T-helper 1 cell treated with Interleukin-12 subunit alpha and Interleukin-12 subunit beta and Interleukin-4 antibody, amounts not matched to agents 30 ng/mL and 1 ng/mL, for 36 hours (primary cell): ENCODE results near the gene KRT15. TPM values are rescaled to one million over a fixed set of nuclear protein-coding genes. Genes with fewer than 3 reads are reported as not detected.

Experiments
- intact Hi-C: fragments of 100-400 bp; cut with micrococcal nuclease; formaldehyde crosslinking; loops from one replicate; pipeline ENCODE4 v1.15.1; 2024
- total RNA-seq: library from RNA; stranded (reverse); gene quantifications from 2 replicates; pipeline ENCODE4 v1.2.3, GENCODE V29; 2022

KRT15 gene
- total RNA-seq, 1 donor from 2014 or later = not detected

DNA sequence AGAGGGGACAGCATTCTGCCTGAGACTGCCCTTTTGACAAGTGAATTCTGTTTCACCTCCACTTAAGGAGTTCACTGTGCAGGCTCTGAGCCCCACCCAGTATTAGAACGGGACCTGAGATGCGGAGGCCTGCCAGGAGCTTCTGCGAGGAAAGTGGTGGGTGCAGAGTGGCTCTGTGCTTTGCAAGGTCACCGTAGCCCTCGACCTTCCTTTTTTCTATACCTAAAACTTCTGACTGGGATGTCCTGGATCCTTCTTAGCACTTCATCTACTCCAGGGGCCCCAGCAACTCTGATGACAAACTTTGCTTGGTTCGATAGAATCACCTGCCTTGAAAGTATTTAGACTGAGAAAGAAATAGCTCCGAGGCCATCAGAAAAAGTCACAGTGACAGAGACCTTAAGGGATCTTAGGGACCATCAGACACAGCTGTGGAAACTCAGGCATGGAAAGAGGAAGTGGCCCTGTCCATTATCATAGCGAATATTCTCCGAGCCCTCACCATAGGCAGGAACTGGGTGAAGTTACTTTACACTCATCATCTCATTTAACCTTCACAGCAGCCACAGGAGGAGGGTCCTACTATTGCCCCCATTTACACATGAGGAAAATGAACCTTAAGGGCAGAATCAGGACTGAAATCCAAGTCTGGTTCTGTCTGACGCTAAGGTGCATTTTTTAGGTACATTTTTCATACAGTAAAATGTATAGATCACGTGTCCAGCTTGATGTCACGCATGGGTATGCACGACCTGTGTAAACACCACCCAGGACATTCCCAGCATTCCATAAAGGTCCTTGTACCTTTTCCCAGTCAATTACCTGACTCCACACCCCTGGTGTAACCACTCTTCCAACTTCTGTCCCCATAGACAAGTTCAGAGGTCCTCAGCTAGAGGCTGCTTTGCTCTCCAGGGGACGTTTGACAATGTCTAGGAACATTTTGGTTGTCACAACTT lies 12.6 kb downstream of the KRT15 start:
- intact Hi-C loops = no loop called here

- intact Hi-C loops = no loop called here
Measured at GRCh38 chr17:41505007-41505808, 13.5 kb downstream of the KRT15 start, which contains the start of gene KRT13. KRT13 (minus strand) TSS chr17:41505612; CDS start chr17:41505550, 62 bp downstream.

DNA sequence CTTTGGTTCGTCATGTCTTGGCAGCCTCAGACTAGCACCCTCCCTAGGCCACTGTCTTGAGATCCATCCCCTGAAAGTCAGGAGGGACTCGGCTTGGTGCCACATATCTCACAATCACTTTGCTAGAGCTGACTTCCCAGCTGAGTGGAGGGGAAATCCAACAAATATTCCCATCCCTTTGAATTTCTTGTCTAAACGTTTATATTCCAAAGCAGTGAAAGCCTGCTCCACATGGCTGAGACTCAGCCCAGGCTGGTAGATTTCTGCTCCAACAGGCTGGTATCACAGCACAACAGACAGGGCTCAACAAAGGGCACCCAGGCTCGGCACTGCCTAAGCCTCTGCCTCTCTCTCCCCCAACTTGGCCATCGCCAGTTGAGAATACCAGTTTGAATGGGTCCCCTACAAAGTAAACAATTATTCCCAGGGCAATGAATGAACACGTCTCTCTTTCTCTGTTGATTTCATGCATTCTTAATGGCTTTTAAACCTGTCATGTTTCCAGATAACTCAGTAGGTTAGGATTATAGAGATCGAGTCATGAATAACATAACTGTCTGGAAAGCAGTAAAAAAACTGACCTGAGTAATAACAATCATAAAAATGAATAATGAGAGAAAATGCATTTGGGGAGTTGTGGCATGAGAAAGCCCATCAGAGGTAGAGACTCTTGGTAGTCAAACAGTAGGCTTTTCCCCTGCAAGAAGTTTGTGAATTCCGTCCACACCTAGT lies 14.3 kb downstream of the KRT15 start:
- intact Hi-C loops = no loop called here

GRCh38 chr17:41503202-41503601 lies 15.5 kb downstream of the KRT15 start:
- intact Hi-C loops = no loop called here

DNA sequence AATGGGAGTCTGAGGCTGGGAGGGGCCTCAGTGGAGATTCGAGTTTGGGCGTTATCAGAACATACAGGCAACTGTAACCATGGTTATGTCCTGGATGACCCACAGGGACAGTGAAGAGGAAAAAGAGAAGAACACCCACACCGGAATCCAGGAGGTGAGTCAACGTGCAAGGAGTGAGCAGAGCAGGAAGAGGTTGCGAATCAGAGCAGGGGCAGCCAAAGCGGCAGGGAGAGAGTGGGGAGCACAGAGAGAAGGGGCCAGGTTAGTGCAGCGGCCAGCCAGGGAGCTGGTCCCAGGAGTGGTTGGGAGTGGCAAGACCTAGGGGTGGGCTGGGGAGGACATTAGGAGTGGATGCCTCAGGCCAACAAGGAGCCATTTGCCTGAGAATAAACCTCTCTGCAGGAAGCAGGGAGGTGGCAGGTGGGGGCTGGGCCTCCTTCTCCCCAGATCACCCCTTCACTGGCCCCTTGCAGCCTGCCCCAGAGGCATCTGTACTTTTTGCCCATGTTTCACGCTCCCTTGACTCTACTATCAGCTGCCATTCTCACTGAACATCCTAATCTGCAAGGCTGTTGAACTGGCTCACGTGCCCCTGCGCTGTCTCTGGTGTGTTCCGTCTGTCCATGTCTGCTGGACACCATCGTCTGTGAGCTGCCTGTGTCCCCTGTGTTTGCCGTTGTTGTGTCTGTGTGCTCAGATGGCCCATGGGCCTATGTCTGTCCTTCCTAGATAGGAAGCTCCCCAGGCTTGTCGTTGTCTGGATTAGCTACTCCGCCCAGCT lies 18.4 kb downstream of the KRT15 start:
- intact Hi-C loops = no loop called here

GRCh38 chr17:41499714-41500113 lies 19.0 kb downstream of the KRT15 start:
- intact Hi-C loops = loop anchor here (5.0 kb wide), 2 partner anchors 148 to 168 kb away; no protein-coding TSS in a partner anchor

DNA sequence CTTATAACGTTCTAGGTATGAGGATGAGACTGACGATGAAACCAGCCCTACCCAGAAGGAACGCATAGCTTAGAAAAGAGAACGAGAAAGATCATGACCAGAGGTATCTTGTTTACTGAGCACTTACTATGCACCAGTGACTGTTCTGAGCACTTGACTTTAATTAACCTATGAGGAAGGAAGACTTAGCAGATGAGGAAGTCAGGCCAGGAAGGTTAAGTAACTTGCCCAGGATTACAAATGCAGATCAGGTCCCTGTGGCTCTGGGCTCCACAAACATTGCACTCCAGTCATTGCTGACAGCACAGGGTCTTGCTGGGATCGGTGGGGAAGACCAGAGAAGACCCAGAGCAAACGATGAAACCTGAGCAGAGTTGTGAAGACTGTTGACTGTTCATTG lies 20.4 kb downstream of the KRT15 start:
- intact Hi-C loops = loop anchor here (5.0 kb wide), 2 partner anchors 149 to 169 kb away; no protein-coding TSS in a partner anchor

DNA sequence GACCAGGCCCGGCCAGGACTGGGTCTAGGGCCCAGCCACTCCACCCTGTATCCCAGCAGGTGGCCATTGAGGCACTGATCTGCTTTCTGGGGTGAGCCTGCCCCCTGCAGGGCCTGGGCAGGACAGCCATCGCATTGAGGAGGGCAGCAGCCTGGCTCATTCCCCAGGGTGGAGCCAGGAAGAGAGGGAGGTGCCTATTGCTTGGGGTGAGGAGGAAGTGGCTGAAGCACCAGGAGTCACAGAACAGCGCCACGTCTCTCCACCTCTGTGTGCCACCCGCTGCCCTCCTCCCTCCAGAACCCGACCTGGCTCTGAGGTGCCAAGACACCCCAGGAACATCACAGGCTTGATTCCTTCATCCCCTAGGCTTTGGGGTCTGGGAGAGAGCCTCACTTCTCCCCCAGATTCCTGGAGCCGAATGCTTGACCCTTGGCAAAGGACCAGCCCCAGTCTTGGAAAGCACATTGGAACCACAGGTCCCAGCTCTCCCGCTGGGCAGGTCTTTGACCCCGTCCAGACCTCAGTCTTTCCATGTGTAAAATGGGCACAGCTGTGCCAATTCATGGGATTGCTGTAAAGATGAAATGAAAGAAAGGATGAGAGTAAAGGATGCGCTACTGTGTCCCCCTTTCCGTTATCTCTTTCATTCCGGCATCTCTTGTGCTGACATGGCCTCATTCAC lies 21.7 kb downstream of the KRT15 start:
- intact Hi-C loops = loop anchor here (1.0 to 5.0 kb wide), 3 partner anchors 150 to 175 kb away; no protein-coding TSS in a partner anchor

DNA sequence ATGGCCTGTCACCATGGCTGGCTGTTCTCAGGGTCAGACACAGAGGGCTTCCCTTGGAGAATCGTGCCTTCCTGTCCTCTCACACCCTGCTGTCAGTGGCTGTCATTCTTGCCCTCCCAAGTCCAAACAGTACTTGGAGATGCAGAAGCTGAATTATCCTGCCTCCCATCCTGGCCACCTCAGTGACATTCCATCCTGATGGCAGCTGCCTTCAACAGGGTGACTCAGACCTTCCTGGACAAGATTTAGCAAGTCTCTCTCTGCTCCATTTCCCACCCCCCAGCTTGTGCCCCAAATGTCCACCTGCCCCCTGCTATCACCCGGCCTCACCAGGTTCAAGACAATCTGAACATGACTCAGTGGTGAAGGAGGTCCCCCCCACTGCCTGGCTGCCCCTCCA lies 24.2 kb downstream of the KRT15 start:
- intact Hi-C loops = loop anchor here (2.0 kb wide), 1 partner anchor 78 kb away; no protein-coding TSS in a partner anchor

DNA sequence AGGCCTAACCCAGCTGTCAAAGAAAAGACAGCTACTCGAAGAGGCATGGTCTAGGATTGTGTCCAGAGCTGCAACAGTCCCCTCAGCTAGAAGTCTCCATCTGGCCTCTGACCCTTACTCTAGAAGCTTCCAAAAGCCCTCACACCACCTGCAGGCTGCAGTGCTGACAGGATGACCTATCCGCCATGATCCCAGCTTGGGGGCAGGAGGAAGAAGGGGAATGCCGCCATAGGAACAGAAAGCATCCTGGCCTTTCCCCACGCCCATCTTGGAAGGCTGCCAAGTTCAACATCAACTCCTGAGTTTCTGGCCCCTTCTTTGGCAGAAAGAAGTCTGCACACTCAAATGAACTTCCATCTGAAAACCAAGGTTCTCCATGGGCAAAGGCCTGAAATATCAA lies 25.9 kb downstream of the KRT15 start:
- intact Hi-C loops = no loop called here

DNA sequence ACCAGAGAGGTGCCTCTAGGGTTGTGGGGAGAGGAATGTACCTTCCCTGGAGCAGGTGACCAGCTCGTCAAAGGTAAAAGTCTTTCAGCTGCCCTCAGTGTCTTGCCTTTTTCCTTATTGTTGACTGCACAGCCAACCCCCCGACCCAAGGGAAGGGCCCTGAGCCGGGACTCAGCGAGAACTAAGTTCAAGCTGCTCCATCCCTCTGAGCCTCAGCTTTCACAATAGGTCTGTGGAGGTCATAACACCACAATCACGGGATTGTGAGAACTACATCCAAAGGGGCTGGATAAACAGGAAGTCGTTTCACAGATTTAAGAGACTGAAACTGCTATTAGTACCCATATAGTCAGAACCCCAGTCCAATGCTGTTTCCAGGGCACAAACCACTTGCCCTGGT lies 26.3 kb downstream of the KRT15 start:
- intact Hi-C loops = no loop called here

DNA sequence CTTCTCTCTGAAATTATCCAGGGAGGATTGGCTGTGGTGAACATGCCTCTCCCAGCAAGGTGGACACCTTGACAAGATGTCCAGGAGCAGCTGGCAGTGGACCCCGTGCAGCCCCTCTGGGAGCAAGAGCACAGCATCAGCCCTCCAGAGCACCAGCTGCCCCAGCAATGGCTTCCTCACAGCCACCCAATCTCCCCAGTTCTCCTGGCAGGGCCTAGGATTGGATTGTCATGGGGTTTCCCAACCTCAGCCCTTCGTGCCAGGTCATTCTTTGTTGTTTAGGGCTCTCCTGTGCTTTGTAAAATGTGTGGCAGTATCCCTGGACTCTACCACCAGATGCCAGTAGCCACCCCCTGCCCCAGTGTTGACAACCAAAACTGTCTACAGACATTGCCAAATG lies 27.2 kb downstream of the KRT15 start:
- intact Hi-C loops = no loop called here

- intact Hi-C loops = no loop called here
Measured at GRCh38 chr17:41490000-41490990, 28.4 kb downstream of the KRT15 start.

DNA sequence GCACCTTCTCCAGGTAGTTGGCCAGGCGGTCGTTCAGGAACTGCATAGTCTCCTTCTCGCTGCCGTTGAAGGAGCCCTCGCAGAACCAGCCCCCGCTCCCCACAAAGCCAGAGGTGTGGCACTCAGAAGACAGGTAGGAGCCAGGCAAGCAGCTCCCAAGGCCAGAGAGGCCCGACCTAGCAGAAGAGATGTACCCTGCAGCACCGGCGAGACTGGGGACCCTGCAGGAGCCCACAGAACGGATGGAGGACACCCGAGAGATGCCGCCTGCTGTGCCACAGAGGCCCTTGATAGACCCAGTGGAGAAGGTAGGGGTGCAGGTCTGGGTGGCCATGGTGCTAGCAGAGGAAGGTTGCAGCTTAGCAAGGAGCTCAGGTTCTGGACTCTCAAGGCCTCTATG lies 29.2 kb downstream of the KRT15 start, which contains the start of gene KRT36:
KRT36 (minus strand) TSS at position 380 of the 400 bp plus-strand sequence; CDS start at position 334, 46 bp downstream.
- intact Hi-C loops = no loop called here

DNA sequence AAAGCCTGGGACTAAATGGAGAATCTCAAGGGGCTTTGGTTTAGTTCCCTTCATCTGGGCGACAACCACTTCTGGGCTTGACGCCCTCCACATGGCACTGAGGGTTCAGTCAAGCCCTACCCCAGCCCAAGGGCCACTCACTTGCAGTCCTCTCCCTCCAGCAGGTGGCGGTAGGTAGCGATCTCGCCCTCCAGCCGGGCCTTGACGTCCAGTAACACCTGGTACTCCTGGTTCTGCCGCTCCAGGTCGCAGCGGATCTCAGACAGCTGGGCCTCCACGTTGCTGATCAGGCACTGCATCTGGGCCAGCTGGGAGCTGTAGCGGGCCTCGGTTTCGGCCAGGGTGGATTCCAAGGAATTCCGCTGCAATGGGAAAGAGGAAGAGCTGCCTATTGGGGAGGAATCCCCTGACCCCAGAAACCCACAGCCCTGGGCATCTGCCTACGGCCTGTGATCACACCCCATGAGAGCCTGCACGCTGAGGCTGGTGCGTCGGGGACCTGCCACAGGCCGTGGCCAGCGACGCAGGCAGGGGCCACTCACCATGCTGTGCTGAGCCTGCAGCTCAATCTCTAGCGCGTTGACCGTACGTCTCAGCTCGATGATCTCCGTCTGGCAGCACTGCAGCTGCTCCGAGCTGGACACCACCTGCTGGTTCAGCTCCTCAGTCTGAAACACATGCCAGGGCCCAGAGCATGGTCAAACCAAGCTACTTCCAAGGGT lies 31.7 kb downstream of the KRT15 start:
- intact Hi-C loops = no loop called here

DNA sequence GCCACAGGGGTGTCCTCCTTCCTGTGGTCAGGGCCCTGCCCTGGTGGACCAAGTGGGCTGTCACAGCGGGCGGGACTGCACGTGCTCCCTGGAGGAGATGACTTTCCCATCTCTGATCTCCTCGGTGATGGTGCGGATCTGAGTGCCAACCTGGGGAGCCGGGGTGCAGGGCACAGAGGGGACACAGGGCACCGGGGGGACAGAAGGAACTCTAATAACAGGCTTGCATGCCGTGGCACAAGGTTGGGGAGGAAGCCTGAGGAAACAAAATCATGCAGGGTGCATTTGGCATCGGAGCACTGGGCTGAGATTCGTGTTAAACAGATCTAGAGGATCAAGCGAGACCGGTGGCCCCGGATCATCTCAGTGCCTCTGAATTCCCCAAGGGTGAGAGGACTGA lies 32.4 kb downstream of the KRT15 start:
- intact Hi-C loops = no loop called here
